Endothelial cell of umbilical vein (primary cell): ENCODE measurements around the gene PRDM8. TPM values are rescaled to one million over a fixed set of nuclear protein-coding genes. Genes with fewer than 3 reads are reported as not detected.

Experiments
- BruUV-seq: library from RNA; stranded (reverse); fragments of 400-500 nt; replicated peaks from 2 replicates; lab custom pipeline; 2021; lab: Mats Ljungman, UMichigan
- CTCF ChIA-PET: fragments of 300-600, 350-600 bp; sonication (Branson Sonifier 250); formaldehyde crosslinking; loops from one replicate; lab custom pipeline; 2021; ENCODE audit warnings: antibody characterized with exemption, inconsistent platforms; lab: Charles Lee
- POLR2A ChIA-PET: fragments of 300-600, 350-600 bp; sonication (Branson Sonifier 250); formaldehyde crosslinking; loops from one replicate; lab custom pipeline; 2021; ENCODE audit warnings: antibody characterized with exemption, inconsistent platforms; lab: Charles Lee
- DNase-seq: peaks from one replicate; pipeline ENCODE4 v3.0.0-alpha.2; 2011; ENCODE audit warnings: low read depth, low spot score
- FAIRE-seq: peaks from 2 replicates; lab custom pipeline; 2011; peaks lifted over from hg19 to GRCh38; lab: Jason Lieb, UNC
- H2AFZ ChIP-seq: 2 replicates; pipeline ENCODE4 v1.6.0; 2012; ENCODE audit warnings: low read depth, low read length, control low read depth, inconsistent platforms
- H3K27ac ChIP-seq: 2 replicates; pipeline ENCODE4 v1.5.1; 2011; ENCODE audit warnings: low read depth, mild to moderate bottlenecking, control low read depth, low read length, moderate library complexity; ENCODE audit not compliant: insufficient read depth
- H3K27me3 ChIP-seq, 2 experiments: 2 replicates each; pipeline versions ENCODE4 v1.6.0 to v1.6.1; 2011; ENCODE audit warnings: low read length in 2 of 2, mixed read lengths in 1 of 2; ENCODE audit not compliant: control insufficient read depth in 2 of 2, insufficient read depth in 2 of 2
- H3K36me3 ChIP-seq, 2 experiments: 2 replicates in 1 of 2; 3 replicates in 1 of 2; pipeline ENCODE4 v1.5.1; 2011; ENCODE audit warnings: low read length in 2 of 2, mild to moderate bottlenecking in 1 of 2, moderate library complexity in 1 of 2; ENCODE audit not compliant: control insufficient read depth in 2 of 2, insufficient read depth in 2 of 2; ENCODE audit errors: extremely low read depth in 1 of 2
- H3K4me1 ChIP-seq: 3 replicates; pipeline ENCODE4 v1.5.1; 2011; ENCODE audit warnings: mild to moderate bottlenecking, low read length; ENCODE audit not compliant: control insufficient read depth, insufficient read depth; ENCODE audit errors: extremely low read depth
- H3K4me2 ChIP-seq: 2 replicates; pipeline ENCODE4 v1.6.1; 2011; ENCODE audit warnings: low read length, control low read depth, mixed read lengths; ENCODE audit not compliant: insufficient read depth
- H3K4me3 ChIP-seq, 3 experiments: fragments of 200-600 bp in 1 of 3; sonication (generic), shearing (Covaris generic) in 1 of 3; replicated peaks in 1 of 3; 2 replicates each; pipeline ENCODE4 v1.5.1; 2011 to 2016; ENCODE audit warnings: control low read depth in 3 of 3, low read length in 3 of 3, mild to moderate bottlenecking in 2 of 3, inconsistent platforms in 1 of 3, low read depth in 1 of 3, moderate library complexity in 1 of 3; ENCODE audit not compliant: insufficient read depth in 1 of 3
- H3K79me2 ChIP-seq: 2 replicates; pipeline ENCODE4 v1.6.0; 2012; ENCODE audit warnings: low read length, inconsistent platforms; ENCODE audit not compliant: control insufficient read depth, insufficient read depth
- H3K9ac ChIP-seq: replicated peaks from 2 replicates; pipeline ENCODE3; 2011; ENCODE audit warnings: low read length, control low read depth; ENCODE audit not compliant: insufficient read depth; ENCODE audit errors: extremely low read depth
- H3K9me1 ChIP-seq: replicated peaks from 3 replicates; pipeline ENCODE4 v1.6.0; 2011; ENCODE audit warnings: mild to moderate bottlenecking, low read length; ENCODE audit not compliant: control insufficient read depth, insufficient read depth; ENCODE audit errors: extremely low read depth
- H3K9me3 ChIP-seq: replicated peaks from 2 replicates; pipeline ENCODE4 v1.5.1; 2012; ENCODE audit warnings: low read length, inconsistent platforms; ENCODE audit not compliant: control insufficient read depth, insufficient read depth
- H4K20me1 ChIP-seq: replicated peaks from 2 replicates; pipeline ENCODE3; 2011; ENCODE audit warnings: mild to moderate bottlenecking, low read length; ENCODE audit not compliant: control insufficient read depth, insufficient read depth; ENCODE audit errors: extremely low read depth
- EZH2 ChIP-seq: IDR thresholded peaks from 2 replicates; pipeline ENCODE4 v1.6.1; 2012; ENCODE audit warnings: borderline replicate concordance, low read depth, mild to moderate bottlenecking, moderate library complexity, low read length, inconsistent platforms; ENCODE audit not compliant: severe bottlenecking
- GATA2 ChIP-seq: IDR thresholded peaks from 2 replicates; pipeline ENCODE4 v1.7.0; 2011; ENCODE audit warnings: low read depth, mild to moderate bottlenecking, moderate library complexity, mixed read lengths, low read length; ENCODE audit not compliant: insufficient read length, insufficient read depth
- dilution Hi-C: fragments of 300-500 bp; cut with MboI; formaldehyde crosslinking; loops from one replicate; pipeline ENCODE4 v1.15.0; 2019; ENCODE audit warnings: low sequenced_read_pairs; ENCODE audit not compliant: extremely low pct_ligation_motif_present
- intact Hi-C: fragments of 100-400 bp; cut with micrococcal nuclease; formaldehyde crosslinking; loops from one replicate; pipeline ENCODE4 v1.10.0; 2022
- polyA plus RNA-seq, 4 experiments: library from polyadenylated mRNA; depleted of rRNA in 3 of 4; stranded (reverse) in 3 of 4; unstranded in 1 of 4; fragments of >200 nt; gene quantifications; 2 replicates each; pipeline versions ENCODE4 v1.2.1 to v1.2.3, GENCODE V29; 2011 to 2012; ENCODE audit warnings: missing spikeins in 1 of 4
- total RNA-seq: library from RNA; stranded (reverse); gene quantifications from 2 replicates; pipeline ENCODE4 v1.2.3, GENCODE V29; 2021
- TF ChIP-seq, protein P1 (sequence below): IDR thresholded peaks from 2 replicates; pipeline ENCODE4 v1.6.1; 2011; ENCODE audit not compliant: insufficient read depth, insufficient read length

The PRDM8 gene
- total and polyA plus RNA-seq, 2 donors (not counting 3 experiments of a cell fraction or from before 2014, with no cell fraction given), result 0.28 to 0.82 TPM

DNA sequence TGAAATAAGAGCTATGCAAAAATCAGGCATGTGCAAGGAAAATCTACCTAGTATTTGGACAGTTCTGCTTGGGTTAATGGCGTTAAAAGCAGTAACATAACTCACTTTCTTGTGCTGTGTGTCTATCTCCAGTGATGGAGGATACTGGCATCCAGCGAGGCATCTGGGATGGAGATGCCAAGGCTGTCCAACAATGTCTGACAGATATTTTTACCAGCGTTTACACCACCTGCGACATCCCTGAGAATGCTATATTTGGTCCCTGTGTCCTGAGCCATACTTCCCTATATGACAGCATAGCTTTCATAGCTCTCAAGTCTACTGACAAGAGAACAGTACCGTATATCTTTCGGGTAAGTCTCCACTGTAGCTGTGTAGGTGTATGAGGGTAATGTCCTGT, 2.6 kb downstream of the PRDM8 start:
- Histone ChIP-seq H3K9me1 (no peaks in the 10 kb centered on the region), H3K9me3 (no peaks in the 10 kb centered on the region), H3K4me2 (no peak overlapping the region), H3K27ac (no peak overlapping the region), H3K79me2 (no peaks in the 10 kb centered on the region), H4K20me1 (no peaks in the 10 kb centered on the region), H3K27me3 (peaks cover 59 to 68% of the 10 kb centered on the region in 2 experiments), H3K4me3 (no peak overlapping the region), H2AFZ (no peak overlapping the region), H3K36me3 (no peaks in the 10 kb centered on the region), H3K9ac (no peak overlapping the region), H3K4me1 (peaks cover 19% of the 10 kb centered on the region)
- peak; percentile 40 for FAIRE-seq
- no peak for DNase-seq
- CTCF ChIA-PET, result interaction anchor here (1.1 to 5.9 kb wide), 3 partner anchors 13 to 74 kb away, joined by 5 to 93 read pairs (median 22); no protein-coding TSS in a partner anchor
- intact Hi-C loops (loop anchor here (5.0 kb wide), 3 partner anchors 283 to 1248 kb away; no protein-coding TSS in a partner anchor), dilution Hi-C loops (no loop called here)
- POLR2A ChIA-PET, result no interaction called here
- TF ChIP-seq EZH2, result peak; percentile 54
- TF ChIP-seq, protein P1, sequence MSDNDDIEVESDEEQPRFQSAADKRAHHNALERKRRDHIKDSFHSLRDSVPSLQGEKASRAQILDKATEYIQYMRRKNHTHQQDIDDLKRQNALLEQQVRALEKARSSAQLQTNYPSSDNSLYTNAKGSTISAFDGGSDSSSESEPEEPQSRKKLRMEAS, result no peak
- BruUV-seq, result no TSS peak

DNA sequence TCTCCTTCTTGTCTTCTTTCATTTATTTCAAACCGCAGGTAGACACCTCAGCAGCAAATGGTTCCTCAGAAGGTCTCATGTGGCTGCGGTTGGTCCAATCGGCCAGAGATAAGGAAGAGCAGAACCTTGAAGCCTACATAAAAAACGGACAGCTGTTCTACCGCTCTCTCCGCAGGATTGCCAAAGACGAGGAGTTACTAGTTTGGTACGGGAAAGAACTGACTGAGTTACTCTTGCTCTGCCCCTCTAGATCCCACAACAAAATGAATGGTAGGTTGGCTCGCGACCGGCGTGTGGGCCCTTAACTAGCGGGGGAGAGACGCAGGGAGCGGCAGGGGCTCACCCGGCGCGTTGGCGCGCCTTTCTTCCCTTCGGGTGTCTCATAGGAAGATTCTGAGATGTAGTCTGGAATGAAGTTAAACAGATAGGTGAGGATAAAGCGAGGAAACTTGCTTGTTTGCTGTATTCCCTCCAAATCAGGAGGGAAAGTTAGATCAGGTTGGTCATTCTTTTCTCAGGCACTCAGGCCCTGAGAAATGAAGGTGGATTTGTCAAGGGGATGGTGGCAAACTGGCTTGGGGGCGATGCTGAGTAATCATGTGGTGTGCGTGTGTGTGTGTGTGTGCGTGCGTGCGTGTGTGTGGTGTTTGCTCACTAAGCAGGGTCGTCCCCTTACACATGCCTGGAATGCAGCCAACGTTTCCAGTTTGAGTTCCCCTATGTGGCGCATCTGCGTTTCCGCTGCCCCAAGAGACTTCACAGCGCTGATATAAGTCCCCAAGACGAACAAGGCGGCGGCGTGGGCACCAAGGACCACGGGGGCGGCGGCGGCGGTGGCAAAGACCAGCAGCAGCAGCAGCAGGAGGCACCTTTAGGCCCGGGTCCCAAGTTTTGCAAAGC, 4.2 kb downstream of the PRDM8 start:
- peak; percentile 51 for DNase-seq
- peak overlapping the region; percentile 53 for H2AFZ ChIP-seq

More for the DNA sequence above, 4.2 kb downstream of the PRDM8 start:
- BruUV-seq, result no TSS peak
- CTCF ChIA-PET, result interaction anchor here (0.8 to 5.9 kb wide), 22 partner anchors 8 to 788 kb away, joined by 3 to 93 read pairs (median 6); partner anchors contain the start of genes ANTXR2, CFAP299 and FGF5
- Histone ChIP-seq H3K27me3 (peaks cover 43 to 53% of the 10 kb centered on the region in 2 experiments), H3K27ac (no peak overlapping the region), H3K9ac (no peak overlapping the region), H3K36me3 (no peaks in the 10 kb centered on the region), H3K4me1 (peaks cover 20% of the 10 kb centered on the region), H3K4me2 (peak overlapping the region; percentile 12), H3K79me2 (no peaks in the 10 kb centered on the region), H3K9me1 (no peaks in the 10 kb centered on the region), H3K9me3 (no peaks in the 10 kb centered on the region), H4K20me1 (no peaks in the 10 kb centered on the region), H3K4me3 (peak overlapping the region in 1 of 3 experiments; percentile 43)
- intact Hi-C loops, result loop anchor here (1.0 to 5.0 kb wide), 7 partner anchors 14 to 1249 kb away; partner anchors contain the start of gene ANTXR2
- POLR2A ChIA-PET, result interaction anchor here (1.3 kb wide), 1 partner anchor 15 kb away, joined by 4 read pairs; no protein-coding TSS in a partner anchor
- peak; percentile 67 for FAIRE-seq
- no peak for TF ChIP-seq GATA2
- peak; percentile 78 for TF ChIP-seq EZH2
- dilution Hi-C loops, result no loop called here
